ENCODE measurements around the gene NRXN2. TPM values are rescaled to one million over a fixed set of nuclear protein-coding genes. Genes with fewer than 3 reads are reported as not detected.

NRXN2 gene
- polyA plus RNA-seq, 3 donors, result 17.8 to 24.6 (median 23.0) TPM

DNA sequence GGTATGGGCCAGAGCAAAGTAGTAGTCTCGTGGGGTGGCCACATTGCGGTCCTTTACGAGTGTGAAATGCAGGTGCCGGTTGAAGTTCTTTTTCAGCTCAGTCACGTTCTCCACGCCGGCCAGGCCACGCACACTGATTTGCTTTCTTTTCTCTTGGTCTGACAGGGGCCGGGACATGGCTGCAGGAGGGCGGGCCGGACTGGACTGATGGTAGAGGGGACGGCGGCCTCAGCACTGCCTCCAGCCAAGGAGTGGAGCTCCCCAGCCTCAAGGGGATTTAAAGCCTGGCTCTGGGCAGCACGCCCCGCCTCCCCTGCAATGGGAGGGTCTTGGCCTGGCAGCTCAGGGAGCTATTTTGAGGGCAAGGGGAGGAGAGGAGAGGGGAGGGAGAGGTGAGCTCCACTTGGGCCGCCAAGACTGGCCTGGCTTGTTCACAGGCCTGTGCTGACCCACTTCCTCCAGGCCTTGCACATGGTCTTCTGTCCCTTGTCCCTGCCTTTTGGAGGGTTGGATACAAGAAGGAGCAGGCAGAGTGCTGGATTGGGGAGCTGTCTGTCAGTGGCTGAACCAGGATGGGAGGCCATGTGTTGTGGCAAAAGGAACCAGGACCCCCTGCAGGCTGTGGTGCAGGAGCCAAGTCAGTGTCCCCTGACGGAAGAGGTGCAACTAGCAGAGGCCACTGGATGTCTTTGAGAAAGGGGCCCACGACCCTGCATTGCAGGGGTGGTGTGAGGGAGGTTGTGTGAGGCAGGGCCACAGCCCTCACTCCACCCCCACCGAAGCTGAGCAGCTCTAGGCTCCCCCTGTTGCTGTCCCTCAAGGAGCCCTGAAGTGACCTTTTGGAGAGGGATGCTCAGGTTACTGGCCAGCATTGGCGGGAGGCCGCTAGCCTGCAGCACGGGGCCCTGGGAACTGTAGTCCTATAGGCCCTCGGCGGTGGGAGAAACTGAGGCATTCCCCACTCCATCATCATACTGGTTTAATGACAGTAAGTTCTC lies 37.0 kb upstream of the NRXN2 start, which contains the start of gene PYGM:
PYGM (minus strand) TSS at position 253 of the 998 bp plus-strand sequence; CDS start at position 177, 76 bp downstream.
- DNase-seq, result no peak

DNA sequence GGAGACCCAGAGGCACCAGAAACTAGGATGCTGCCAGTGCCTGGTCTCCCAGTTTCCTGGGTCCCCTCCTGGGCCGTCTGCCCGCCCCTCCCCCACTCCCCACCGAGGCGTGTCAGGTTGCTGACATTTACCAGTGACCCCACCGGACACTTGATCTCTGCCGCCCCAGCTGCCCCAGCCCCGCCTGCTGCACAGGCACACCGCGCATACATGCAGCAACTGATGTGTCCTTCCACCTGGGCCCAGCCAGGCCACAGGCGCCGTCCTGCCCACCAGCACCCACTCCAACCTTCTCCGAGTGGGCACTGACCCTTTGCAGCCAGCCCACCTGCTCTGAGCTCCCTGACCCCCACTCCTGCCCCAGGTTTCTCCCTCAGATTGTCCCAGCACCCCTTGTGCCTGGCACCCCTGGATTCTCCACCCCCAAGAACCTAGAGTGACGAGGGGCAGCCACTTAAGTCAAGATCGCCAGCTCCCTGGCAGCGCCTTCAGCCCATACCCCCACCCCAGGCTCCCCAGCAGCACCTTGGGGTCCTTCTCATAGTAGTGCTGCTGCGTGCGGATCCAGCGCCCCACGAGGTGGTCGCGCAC lies 36.2 kb upstream of the NRXN2 start:
- DNase-seq, result no peak

DNA sequence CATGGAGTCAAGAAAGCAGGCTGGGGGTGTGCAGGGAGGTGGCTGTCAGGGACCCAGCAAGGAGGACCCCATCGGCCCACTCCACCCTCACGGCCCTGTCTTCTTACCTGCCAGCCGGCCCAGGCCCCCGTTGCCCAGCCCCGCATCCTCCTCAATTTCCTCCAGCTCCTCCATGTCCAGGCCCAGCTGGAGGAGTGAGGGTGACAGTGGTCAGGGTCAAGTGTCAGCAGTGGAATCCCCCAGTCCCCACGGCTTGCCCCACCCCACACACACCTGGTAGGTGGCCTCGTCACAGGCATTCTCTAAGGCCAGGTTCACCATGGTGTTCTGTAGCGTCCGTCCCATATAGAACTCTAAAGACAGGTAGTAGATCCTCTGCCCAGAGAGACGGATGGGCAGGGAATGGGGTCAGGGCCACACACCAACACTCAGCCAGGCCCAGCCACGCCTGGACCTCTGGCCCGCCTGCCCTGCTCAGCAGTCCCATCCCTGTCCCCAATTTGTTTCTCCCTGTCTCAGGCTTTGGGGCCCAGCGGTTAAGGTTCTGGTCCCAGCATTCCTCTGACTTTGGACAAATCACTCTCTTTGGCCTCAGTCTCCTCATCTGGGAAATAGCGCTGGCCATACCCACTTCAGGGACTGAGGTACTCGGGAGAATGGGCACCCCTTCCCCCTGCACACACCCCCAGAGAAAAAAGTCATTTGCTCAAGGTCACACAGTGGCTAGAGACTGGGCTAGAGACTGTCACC lies 35.5 kb upstream of the NRXN2 start:
- no peak for DNase-seq

DNA sequence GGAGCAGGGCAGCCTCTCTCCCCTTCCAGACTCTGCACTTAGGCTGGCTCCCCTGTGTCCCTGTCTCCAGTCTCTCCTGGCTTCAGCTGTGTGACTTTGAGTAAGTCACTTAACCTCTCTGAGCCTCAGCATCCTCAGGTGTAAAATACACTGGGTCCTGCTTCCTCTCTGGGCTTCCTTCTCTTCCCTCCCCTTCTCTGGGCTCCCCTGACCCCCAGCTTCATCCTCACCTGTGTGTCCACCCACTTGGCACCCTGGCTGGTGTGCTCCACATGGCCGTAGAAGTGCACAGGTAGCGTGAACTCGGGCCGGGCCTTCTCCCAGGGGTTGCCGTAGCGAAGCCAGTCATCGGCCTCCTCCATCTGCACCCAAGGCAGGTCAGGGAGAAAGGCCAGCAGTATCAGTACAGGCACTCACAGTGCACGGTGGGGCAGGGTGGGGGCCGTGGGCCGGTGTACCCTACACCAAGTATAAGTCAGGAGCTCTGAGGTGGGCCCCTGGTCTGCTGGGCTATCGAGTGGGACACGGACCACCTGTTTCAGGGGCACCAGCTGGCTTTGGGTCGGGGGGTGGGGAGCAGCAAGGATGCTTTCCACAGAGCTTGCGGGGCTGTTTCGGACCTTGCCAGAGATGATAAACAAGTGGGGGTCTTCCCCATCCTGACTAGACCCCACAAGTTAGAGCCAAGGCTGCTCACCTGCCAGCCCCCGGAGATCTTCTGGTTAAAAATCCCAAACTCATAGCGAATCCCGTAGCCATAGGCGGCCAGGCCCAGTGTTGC lies 34.7 kb upstream of the NRXN2 start:
- DNase-seq, result no peak

DNA sequence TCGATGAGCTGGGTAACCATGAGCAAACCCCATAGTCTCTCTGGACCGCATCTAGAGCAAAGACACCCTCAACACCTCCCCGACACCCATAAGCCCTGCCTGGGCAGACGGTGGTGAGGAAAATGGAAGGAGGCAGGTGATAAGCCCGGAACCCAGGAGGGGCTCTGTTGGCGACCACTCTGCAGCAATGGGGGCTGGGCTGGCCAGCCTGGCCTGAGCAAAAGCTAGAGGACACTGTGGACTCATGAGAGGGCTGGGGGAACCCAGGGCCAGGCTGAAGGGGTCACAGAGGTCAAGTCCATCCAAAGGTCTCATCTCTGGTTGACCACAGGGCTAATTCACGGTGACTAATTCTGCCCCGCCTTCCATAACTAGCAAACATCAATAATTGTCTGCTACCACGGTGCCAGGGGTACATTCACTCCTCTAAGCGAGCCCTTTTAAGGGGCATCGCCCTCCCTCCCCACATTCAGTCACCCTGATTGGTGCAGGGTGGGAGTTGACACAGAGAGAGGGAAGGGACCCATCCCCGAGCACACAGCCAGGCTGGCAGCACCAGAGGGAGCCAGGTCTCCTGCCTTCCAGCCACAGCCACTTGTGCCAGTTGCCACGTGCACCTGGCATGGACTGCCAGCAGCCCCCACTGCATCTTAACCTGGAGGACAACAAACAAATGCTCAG lies 32.8 kb upstream of the NRXN2 start:
- DNase-seq, result no peak

DNA sequence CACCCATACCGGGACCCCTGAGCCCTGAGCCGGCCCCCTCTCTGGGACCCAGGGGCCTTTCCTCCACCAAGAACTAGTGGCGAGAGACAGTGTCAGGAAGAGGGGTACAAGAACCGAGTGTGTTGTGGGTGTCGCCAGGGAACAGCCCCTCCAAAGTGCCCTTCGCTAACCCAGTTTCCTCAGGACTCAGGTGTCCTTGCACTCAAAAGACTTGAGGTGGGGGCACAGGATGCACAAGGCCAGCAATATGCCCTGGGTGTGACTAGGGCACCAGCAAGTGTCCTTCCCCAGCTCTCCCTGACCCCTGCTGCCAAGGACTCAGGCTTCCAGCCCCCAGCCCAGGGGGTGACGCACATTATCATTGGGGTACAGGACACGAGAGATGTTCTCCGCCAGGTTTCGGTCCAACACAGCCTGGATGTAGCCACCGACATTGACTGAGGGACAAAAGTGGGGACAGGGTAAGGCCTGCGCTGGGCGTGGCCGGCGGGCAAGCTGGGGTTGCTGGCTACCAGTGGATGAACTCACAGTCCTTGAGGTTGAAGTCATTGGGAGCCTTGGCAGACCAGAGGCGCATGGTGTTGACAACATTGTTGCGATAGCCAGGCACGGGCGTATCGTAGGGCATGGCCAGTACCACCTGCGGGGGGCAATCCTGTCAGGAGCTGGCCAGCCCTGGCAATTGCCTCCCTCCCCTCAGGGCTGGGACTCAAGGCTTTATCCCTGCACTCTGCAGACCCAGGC lies 32.1 kb upstream of the NRXN2 start:
- DNase-seq, result no peak

DNA sequence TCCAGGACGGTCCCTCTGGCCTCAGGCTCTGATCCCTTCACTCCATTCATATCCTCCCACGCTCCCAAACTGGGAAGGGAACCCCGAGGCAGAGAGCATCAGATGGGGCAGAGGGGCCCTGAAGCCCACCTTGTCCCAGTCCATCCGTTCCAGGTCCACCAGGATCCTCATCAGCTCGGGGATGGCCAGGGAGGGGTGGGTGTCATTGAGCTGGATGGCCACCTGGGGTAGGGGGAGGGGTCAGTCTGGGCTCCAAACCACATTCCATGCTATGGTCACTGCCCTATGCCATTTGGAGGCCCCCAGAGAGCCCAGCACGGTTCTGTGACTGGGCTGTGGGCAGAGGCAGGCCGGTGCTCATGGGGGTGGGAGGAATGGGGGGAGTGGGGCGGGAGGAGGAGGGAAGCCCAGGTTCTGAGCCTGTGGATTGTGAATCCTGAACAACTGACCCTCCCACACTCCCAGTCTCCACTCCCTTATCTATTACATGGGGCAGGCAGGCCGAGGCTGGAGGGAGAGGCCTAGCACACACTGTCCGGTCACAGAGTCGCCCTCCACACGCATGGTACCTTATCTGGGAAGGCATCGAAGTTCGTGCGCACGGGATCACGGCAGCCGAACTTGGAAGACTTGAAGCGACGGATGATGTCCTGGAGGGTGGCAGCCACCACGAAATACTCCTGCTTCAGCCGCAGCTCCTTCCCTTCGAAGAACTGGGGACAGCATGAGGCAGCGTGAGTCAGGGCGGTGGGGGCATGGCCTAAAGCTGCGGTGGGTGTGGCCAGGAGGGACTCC lies 31.3 kb upstream of the NRXN2 start:
- no peak for DNase-seq

DNA sequence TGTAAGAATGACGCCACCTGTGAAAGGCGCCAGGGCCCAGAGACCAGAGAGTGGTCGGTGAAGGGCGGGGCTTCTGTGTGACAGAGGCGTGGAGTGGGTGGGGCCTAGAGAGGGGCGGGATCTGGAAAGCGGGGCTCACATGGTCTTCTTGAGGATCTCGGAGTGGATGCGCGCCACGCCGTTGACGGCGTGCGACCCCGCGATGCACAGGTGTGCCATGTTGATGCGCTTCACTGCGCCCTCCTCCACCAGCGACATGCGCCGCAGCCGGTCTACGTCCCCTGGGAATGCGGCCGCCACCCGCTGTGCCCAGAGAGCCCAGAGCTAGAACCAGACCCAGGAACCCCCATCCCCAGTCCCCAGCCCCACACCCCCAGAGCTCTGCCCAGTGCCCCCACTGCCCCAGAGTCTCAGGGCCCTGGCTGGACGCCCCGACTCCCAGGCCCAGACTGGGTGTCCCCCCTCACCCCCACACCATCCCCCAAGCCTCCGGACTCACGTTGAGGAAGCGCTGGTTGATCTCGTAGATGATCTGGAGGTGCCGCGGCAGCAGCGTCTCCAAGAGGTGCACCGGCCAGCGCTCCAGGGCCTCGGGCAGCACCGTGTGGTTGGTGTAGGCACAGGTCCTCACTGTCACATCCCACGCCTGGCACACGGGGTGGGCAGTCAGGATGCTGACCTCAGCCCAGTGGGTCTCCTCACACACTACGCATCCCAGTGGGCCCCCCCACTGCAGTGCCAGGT lies 30.6 kb upstream of the NRXN2 start:
- no peak for DNase-seq

DNA sequence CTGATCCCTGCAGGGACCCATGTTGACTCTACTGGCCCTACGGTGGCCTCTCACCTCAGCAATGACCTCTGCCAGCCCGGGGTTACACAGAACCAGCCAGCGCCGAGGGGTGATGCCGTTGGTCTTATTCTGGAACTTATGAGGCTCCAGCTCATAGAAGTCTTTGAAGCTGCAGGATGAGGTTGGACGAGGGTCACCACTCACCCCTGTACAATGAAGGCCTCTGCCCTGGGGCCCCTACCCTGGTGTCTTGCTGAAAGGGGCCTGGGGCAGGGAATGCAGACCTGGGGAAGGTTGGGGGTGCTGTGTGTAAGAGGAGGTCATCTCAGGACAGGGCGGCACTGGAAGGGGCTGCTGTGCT lies 30.0 kb upstream of the NRXN2 start:
- DNase-seq, result no peak

DNA sequence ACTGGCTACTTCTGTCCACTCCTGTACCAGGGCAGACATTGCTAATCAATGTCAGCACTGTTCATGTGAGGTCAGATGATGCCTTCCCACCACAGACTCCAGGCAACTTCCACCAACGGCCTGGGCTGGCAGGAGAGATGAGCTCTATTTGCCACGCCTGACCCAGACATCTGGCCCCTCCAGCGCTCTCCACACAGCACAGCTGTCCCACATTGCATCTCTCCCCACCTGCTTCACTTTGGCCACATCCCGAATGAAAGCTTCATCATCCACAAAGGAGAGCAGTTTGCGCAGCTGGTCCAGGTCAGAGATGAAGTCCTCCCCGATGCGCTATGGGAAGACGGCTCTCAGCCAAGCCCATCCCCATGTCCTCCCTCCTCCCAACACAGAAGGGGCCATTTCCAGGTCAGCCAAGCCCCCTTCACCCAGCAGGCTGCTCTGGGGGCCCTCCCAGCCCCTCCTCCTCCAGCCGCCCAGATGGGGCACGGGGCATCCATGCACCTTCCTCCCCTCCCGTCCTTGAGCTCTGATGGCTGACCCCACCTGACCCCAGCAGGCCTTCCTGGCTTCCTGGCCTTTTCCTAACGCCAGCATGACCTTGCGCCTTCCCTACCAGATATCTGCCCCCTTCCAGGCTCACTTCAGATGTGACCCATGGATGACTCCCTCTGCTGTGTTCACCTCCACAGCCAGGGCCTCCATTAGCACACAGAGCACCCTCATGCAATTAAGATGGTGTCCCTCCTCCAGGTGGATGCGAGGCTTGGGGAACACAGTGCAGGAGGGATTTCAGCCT lies 29.4 kb upstream of the NRXN2 start:
- DNase-seq, result no peak

DNA sequence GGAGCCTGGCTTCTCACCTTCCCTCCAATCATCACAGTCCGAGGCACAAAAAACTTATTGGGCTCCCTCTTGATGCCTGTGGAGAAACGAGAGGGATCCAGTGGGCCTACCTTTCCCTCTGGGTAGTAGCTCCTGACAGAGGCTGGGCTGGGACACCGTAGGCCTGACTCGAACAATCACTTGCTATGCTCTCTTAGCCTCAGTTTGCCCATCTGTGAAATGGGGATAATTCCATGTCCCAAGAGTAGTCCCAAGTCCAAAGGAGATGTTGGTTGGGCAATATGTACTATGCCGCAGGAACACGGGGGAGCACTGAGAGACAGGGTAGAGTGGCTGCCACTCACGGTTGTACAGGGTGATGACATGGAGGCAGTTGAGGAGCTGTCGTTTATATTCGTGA lies 28.6 kb upstream of the NRXN2 start:
- no peak for DNase-seq

DNA sequence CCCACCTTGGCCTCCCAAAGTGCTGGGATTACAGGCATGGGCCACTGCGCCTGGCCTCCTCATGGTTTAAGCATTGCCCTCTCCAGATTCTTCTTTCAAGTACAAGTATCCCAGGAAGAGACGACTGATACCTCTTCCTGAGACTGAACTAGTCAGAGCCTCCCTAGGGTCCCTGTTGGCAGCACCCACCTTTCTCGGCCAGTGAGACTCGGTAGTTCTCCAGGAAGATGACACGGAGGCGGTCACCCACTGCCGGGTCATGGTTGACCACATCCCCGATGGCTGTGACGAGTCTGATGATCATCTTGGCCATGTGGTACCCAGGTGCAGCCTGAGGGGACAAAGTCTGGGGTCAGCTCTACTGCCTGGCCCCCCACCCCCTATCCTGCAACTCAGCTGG lies 28.1 kb upstream of the NRXN2 start:
- DNase-seq, result no peak

DNA sequence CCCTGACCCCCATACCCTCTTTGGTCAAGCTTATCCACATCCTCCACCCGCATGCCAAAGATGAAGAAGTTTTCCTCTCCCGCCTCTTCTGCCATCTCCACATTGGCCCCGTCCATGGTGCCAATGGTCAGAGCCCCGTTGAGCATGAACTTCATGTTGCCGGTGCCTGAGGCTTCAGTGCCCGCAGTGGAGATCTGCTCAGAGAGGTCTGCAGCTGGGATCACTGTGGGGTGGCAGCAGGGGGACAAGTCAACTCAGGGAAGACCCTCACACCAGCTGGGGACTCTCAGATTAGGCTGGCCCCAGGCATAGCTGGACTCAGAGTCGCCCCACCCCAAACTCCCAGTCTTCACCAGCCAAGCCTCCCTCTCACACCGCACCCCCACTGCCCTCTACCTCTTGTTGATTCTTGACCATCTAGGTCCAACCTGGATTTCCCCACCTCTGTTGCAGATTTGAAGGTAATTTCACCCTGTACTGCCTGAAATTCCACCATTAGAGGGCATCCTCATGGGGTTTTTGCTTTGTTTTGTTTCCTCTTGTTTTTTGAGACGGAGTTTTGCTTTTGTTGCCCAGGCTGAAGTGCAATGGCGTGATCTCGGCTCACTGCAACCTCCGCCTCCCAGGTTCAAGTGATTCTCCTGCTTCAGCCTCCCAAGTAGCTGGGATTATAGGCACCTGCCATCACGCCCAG lies 27.5 kb upstream of the NRXN2 start:
- DNase-seq, result no peak

DNA sequence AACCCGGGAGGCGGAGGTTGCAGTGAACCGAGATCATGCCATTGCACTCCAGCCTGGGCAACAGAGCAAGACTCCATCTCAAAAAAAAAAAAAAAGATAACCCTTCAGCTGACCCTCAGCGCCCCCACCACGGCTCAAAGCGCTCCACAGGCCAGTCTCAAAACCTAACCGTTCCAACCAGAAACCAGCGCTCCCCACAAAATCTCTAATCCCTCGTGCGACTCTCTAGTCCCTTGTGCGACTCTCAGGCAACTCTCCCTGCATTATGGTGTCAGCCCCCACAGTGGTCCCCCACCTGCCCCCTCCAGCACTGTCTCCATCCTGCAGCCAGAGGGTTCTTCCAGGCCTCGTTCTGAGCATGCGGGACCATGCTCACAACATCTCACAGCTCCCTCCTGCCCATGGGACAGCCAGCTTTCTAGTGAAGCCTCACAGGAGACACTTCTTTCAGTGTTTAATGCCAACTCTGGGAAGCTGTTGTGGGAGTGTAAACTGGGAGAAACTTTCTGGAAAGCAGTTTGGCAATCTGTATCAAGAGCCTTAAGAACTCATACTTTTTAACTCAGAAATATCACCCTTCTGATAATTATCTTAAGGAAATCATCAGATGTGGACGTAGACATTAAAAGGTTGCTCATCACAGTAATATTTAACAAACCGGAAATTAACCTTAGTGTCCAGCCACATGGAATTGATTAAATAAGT lies 25.1 kb upstream of the NRXN2 start:
- DNase-seq, result no peak

DNA sequence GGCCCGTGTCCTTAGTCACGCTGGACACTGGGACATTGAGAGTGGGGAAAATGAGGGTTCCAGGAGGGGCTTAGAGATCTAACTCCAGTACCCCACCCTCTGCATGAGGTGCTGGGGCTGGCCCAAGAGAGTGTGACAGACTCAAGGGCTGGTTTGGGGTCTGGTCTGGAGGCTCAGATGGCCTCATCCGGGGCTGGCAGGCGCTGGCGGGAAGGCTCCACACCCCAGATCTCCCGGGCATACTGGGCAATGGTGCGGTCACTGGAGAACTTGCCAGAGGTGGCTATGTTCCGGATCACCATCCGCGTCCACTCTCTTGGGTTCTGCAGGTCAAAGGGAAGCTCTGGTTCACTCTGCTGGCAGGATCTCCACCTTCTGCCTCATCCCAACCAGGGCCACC lies 23.5 kb upstream of the NRXN2 start:
- no peak for DNase-seq

DNA sequence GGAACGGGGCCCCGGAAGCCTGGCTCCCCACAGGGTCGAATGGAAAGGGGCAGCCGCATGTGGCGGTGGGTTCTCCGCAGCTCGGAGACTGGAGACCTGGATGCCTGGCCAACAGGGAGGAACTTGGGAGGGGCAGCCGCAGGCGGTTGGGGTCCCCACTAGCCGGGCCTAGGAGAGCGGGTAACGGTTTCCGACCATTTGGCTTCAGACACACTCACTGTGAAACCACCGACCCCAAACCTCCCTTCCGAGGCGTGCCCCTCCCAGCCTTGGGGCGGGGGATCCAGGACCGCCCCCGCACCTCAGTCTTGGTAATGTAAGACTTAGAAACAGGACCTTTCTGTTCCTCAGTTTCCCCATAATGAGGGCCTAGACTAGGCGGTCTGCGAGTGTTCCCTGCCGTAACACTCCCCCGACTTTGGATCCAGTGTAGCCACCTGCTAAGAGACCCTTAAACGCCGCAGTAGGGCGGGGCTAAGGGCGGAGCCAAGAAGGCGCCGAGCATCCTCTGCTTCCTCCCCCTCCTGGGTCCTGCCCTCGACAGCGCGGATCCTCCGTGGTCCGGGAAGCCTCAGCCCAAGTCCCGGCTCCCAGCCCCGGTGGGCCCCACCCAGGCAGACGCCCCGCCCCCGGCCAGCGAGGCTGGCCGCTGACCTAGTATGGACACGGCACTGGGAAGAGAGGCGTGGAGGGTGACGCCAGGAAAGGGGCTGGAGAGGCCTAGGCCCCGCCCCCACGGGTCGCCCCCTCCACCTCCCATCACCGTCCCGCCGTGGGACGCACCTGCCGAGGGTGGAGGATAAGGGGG lies 22.7 kb upstream of the NRXN2 start:
- DNase-seq, result no peak
